ENCODE measurements around the gene PIN1.
A peak's percentile ranks its signal among the peaks of the same experiment; 100 is the strongest.
"Not testable (repeated sequence)": the region's sequence is repeated elsewhere in the genome, so short reads cannot be mapped to it uniquely, and the experiment has no call there.

Gene PIN1

GRCh38 chr19:9818734-9819595 lies 16.2 kb upstream of the PIN1 start, which contains the start of gene FBXL12:
Gene FBXL12 (minus strand): TSS chr19:9819079. CDS start chr19:9818813, 266 bp downstream.
- DNase-seq, result peak; percentile 100

- DNase-seq, result no peak
Observed at GRCh38 chr19:9819596-9819909, 15.6 kb upstream of the PIN1 start.

DNA sequence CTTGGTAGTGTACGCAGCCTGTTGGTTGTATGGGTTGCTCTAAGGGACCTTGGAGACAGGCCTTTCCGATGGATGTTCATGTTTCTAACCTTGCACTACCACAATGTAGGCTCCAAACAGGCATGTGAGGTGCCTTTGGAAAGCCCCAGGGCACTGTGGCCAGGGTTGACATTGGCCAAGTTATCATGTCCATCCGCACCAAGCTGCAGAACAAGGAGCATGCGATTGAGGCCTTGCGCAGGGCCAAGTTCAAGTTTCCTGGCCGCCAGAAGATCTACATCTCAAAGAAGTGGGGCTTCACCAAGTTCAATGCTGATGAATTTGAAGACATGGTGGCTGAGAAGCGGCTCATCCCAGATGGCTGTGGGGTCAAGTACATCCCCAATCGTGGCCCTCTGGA lies 15.1 kb upstream of the PIN1 start:
- DNase-seq, result not testable (repeated sequence)

DNA sequence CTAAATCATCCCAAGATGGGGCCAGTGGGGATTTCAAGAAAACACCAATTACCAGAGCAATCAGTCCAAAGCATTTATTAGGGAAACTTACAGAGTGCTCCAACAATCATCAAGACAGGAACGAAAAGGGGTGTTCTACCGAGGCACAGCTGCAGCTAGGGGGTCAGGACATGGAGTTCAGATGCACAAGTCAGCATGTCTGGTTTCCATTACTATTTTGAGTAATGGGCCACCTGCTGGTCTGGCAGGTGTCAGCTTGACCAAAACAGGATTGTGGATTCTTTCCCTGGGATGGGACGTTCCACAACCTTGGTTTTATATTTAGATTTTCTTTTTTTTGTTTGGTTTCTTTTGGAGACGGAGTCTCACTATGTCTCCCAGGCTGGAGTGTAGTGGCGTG lies 11.3 kb upstream of the PIN1 start:
- DNase-seq, result no peak

- DNase-seq, result peak; percentile 91
Observed at GRCh38 chr19:9827289-9828238, 7.6 kb upstream of the PIN1 start, which contains the start of gene UBL5. Gene UBL5 (plus strand): TSS chr19:9827918. CDS start chr19:9828338, 420 bp downstream.

DNA sequence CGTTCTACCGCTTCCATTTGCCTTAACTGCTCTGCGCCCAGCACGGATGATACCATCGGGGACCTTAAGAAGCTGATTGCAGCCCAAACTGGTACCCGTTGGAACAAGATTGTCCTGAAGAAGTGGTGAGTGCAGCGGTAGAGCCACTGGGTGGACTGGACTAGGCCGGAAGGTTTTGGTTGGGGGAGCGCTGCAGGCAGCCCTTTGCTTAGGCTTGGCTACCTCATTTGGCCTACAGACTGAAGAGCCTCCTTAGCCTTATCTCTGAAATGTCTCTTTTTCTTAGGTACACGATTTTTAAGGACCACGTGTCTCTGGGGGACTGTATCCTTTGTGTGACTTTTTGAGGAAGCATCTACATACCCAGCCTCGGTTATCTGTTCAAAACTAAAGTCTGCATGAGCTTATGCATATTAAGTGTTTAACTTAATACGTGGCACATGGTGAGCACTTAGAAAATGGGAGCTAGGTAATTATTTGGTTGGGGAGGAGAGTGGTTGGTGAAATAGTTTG lies 6.5 kb upstream of the PIN1 start:
- no peak for DNase-seq

DNA sequence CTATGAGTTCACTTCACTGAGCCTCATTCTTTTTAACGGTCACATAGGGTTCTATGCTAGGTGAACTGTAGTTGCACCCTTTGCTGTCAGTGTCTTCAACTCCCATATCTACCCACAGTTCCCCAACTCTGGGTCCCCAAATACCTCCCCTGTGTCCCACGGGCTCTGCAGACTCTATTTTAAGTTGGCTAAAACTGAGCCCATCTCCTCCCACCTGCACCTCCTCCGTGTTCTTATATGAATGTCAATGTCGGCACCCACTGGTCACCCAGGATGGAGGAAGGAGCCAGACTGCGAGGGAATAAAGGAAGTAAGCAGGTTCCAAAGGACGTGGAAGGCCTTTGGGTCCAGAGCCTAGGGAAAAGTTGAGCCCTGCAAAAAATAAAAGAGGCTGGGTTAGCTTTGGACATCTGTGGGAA lies 802 bp upstream of the PIN1 start:
- DNase-seq, result no peak

DNA sequence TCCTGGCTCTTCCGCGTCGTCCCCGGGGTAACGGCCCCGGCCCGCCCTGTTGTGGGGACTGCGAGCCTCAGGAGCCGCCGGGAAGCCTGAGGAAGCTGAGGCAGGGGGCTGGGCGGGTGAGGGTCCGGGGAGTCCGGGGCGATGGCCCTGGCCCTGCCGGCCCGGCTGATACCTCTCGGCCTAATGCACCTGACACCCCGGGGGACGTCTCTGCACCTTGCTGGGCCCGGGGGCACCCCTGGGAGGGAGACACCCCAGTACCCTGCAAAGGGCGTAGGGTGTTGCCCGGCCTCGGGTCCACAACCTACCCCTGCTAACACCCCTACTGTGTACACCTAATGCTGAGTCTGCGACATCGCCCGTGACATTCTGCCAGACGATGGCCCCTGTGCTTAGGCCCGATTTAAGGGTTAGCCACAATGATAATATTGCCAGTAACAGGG lies 410 bp downstream of the PIN1 start:
- no peak for DNase-seq

DNA sequence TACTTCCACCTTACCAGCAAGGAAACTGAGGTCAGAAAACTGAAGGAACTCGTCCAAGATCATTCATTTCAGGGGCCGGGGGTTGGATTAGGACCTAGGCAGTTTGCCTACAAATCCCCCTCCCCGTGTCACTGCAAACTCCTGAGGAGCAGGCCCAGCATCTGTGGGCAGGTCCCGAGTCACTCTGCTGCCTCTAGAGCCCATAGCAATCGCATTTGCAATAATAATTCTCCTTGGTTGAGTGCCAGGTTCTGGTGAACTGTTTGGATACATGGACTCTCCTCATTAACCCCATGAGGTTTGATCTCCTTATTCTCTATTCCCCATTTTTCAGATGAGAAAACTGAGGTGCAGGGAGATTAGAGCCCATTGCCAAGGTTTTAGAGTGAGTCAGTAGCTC lies 903 bp downstream of the PIN1 start:
- DNase-seq, result no peak

- DNase-seq, result no peak
Observed at GRCh38 chr19:9838324-9838723, 3.2 kb downstream of the PIN1 start.

- no peak for DNase-seq
Observed at GRCh38 chr19:9839415-9839814, 4.3 kb downstream of the PIN1 start.

GRCh38 chr19:9842834-9843625 lies 7.9 kb downstream of the PIN1 start:
- no peak for DNase-seq

DNA sequence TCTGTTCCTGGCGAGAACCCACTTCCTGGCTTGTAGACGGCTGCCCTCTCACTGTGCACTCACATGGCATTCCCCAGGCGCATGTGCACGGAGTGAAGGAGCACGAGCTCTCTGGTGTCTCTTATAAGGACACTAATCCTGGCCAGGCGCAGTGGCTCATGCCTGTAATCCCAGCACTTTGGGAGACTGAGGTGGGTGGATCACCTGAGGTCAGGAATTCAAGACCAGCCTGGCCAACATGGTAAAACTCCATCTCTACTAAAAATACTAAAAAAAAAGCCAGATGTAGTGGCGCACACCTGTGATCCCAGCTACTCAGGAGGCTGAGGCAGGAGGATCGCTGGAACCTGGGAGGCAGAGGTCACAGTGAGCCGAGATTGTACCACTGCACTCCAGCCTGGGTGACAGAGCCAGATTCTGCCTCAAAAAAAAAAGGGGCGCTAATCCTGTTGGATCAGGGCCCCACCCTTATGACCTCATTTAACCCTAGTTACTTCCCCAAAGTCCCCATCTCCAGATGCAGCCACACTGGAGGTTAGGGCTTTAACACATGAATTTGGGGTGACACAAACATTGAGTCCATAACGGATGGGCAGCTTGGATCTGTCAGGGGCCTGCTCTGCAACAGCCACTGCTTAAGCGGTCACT lies 8.6 kb downstream of the PIN1 start:
- DNase-seq, result not testable (repeated sequence)

DNA sequence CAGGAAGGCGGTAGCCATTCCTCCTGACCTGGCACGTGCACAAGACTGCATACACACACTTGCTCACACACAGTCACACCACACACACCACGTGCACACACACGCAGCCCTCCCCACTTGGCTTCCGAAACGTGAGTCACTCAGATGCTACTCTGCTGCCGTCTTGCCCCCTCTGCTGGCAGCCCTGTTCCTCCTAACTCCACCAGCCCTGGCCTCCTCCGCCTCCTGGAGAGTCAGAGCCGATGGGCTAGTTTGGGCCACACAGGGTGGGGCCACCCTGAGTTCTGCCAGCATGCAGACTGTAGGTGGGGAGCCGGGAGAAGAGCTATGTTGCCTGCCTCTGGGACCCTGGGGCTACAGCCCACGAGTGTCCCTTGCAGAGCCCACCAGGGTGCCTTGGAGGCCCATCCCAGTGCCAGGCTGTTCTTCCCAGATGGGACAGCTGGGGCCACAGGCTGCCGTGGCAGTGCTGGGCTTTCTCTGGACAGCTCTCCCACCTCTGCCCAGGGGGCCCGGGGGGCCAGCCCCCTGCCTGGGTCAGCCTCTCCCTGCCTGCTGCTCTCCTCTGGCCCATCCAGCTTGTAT lies 12.1 kb downstream of the PIN1 start:
- peak; percentile 26 for DNase-seq

- DNase-seq, result peak; percentile 20
Observed at GRCh38 chr19:9848060-9848459, 12.9 kb downstream of the PIN1 start.

GRCh38 chr19:9848762-9849161 lies 13.6 kb downstream of the PIN1 start:
- peak; percentile 74 for DNase-seq

DNA sequence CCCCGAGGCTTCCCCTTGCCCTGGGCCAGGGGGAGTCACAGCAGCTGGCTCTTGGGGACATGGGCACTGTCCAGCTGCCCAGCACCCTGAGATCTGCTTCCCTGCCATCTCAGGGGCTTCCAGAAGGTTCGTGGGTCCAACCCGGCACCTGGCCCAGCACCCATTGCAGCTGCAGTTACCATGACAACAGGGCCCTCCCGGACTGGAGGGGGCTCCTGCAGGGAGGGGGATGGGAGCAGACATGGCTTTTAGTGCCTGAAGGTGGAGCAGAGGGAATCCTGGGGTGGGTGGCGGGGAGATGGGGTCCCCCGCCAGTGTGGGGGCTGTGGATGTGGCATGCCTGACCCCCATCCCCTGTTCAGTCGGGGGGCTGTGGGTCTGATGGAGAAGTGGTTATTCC lies 14.7 kb downstream of the PIN1 start:
- DNase-seq, result peak; percentile 23

- peak; percentile 94 for DNase-seq
Observed at GRCh38 chr19:9850235-9850959, 15.3 kb downstream of the PIN1 start.

- DNase-seq, result no peak
Observed at GRCh38 chr19:9854282-9854846, 19.2 kb downstream of the PIN1 start.

- no peak for DNase-seq
Observed at GRCh38 chr19:9856609-9857008, 21.5 kb downstream of the PIN1 start.

Data from NCI-H2171 (cell line).